Naive thymus-derived CD8-positive, alpha-beta T cell (primary cell): ENCODE measurements around the gene ITGB1BP2. TPM values are rescaled to one million over a fixed set of nuclear protein-coding genes. Genes with fewer than 3 reads are reported as not detected.
"Not testable (repeated sequence)": the region's sequence is repeated elsewhere in the genome, so short reads cannot be mapped to it uniquely, and the experiment has no call there.

Experiments
- ATAC-seq, 2 donors: fragments of 150-1000 bp; cut with Tn5 transposase in 1 of 2; sonication (Bioruptor Pico), chemical (Tn5 transposase) in 1 of 2; 1 replicate in 1 of 2; 2 replicates in 1 of 2; pipeline ENCODE4 v1.10.0; 2021; ENCODE audit warnings: mild to moderate bottlenecking in 2 of 2, moderate library complexity in 2 of 2
- POLR2A ChIA-PET: fragments of 350-600 bp; sonication (Branson Sonifier 250); formaldehyde crosslinking; loops from one replicate; lab custom pipeline; 2021; ENCODE audit warnings: antibody characterized with exemption; lab: Charles Lee
- DNase-seq, 10 donors: peaks; one replicate each; pipeline versions ENCODE4 v3.0.0 to v3.0.0-alpha.2; 2020 to 2022
- H3K27ac Mint-ChIP-seq, 10 donors: one replicate each; pipeline ENCODE4 v1.8.0; 2020 to 2022; ENCODE audit warnings: mild to moderate bottlenecking in 10 of 10, mixed read lengths in 10 of 10, moderate library complexity in 4 of 10, inconsistent platforms in 1 of 10
- H3K27me3 Mint-ChIP-seq, 5 donors: one replicate each; pipeline ENCODE4 v1.8.0; 2021 to 2022; ENCODE audit warnings: mixed read lengths in 5 of 5
- H3K36me3 Mint-ChIP-seq, 3 donors: one replicate each; pipeline ENCODE4 v1.8.0; 2020 to 2022; ENCODE audit warnings: mixed read lengths in 3 of 3, mild to moderate bottlenecking in 2 of 3, inconsistent platforms in 1 of 3
- H3K4me1 Mint-ChIP-seq, 4 donors: one replicate each; pipeline ENCODE4 v1.8.0; 2021 to 2022; ENCODE audit warnings: mixed read lengths in 4 of 4
- H3K4me3 Mint-ChIP-seq, 10 donors: one replicate each; pipeline ENCODE4 v1.8.0; 2020 to 2022; ENCODE audit warnings: mild to moderate bottlenecking in 10 of 10, mixed read lengths in 10 of 10, moderate library complexity in 6 of 10, inconsistent platforms in 1 of 10
- H3K9me3 Mint-ChIP-seq, 9 donors: one replicate each; pipeline ENCODE4 v1.8.0; 2020 to 2022; ENCODE audit warnings: mixed read lengths in 9 of 9, mild to moderate bottlenecking in 3 of 9, inconsistent platforms in 1 of 9, moderate library complexity in 1 of 9
- polyA plus RNA-seq, 3 donors: library from polyadenylated mRNA; unstranded; fragments of 300-500 nt; fragmentation: Illumina TruSeq; gene quantifications; one replicate each; pipeline ENCODE4 v1.2.3, GENCODE V29; 2021
- total RNA-seq, 8 experiments: library from RNA in 2 of 8; stranded (reverse) in 2 of 8; gene quantifications; one replicate each; pipeline ENCODE4 v1.2.3 and lab custom pipeline; 2021 to 2026

Gene ITGB1BP2
- total RNA-seq (1 to 10 TPM; 5.8 to 6.7 TPM), polyA plus RNA-seq (not detected), total RNA-seq (lab: John Stamatoyannopoulos, UW) (1.9 to 4.9 (median 3.4) reads per million in 6 experiments)

DNA sequence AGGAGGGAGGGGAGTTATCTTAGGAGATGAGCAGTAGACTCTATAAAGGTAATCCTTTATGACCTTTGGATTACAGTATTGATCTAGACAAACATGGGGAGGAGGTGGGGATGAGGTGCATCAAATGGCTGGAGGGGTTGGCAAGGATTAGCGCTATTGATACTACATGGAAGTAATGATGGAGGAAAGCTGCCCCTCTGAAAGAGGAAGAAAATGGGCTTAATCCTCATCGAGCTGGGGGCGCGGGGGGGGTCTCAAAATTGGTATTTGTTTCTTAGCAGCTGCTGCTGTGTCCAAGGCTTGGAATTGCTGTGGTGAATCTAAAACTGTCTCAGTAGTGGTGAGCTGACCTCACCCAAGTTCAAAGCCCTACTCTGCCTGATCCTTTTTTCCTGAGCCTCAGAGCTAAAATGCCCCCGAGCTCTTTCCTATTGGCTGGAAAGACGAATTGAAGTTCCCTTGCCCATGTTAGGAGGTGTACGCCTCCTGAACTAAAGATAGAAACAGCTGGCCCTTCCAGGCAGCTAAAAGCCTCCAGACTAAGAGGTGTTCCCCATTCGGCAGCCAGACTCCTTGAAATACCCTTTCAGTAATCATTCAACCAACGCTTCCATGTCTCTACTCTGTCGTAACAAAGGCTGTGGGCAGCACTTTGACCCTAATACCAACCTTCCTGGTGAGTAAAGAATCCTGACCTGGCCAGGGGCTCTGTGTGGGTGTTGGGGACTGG is at the start of gene ITGB1BP2:
Gene ITGB1BP2, plus strand, starts transcription at position 556 of the 730 bp plus-strand sequence. Its CDS starts 57 bp downstream, at position 613.
- DNase-seq (no peak), ATAC-seq (peak in 1 of 2 donors; percentile 26)
- POLR2A ChIA-PET = interaction anchor here (0.8 kb wide), 1 partner anchor 47 kb away, joined by 4 read pairs; the partner anchor contains the start of gene ZMYM3
- Mint-ChIP-seq H3K9me3 (no peaks in the 10 kb centered on the region), H3K27me3 (no peaks in the 10 kb centered on the region), H3K4me3 (no peak within 1 kb of the TSS), H3K4me1 (peaks cover 3 to 8% (median 6%) of the 10 kb centered on the region in 4 donors), H3K27ac (peak within 1 kb of the TSS in 5 of 10 donors; percentile 22 to 72 (median 49)), H3K36me3 (peaks cover 0 to 65% (median 10%) of the 10 kb centered on the region in 3 donors)

DNA sequence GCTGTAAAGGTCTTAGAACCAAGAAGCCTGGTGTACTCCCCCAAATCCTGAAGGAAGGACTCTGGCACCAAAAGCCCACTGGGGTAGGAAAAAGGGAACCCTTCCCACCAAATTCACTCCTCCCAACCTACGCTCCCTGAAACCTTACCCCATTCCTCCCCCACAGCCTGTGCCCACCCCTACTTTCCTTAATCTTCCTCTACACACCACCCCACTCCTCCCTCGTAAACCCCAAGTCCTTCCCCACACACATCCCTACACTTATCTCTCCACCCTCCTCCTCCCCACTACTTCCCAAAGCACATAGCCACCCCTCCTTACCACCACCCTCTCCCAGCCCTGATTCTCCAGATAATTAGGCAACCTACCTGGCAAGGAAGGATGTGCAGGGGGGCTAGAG is 49.3 kb upstream of the ITGB1BP2 start:
- Mint-ChIP-seq H3K9me3 (no peaks in the 10 kb centered on the region), H3K27me3 (no peaks in the 10 kb centered on the region), H3K4me1 (peaks cover 13 to 32% (median 23%) of the 10 kb centered on the region in 4 donors), H3K27ac (peak overlapping the region in 7 of 10 donors; percentile 0 to 75 (median 45)), H3K36me3 (peaks cover 0 to 26% (median 2%) of the 10 kb centered on the region in 3 donors), H3K4me3 (peak overlapping the region in 8 of 10 donors; percentile 16 to 98 (median 56))
- ATAC-seq (no peak), DNase-seq (no peak)
- POLR2A ChIA-PET = interaction anchor here (1.2 to 5.2 kb wide), 3 partner anchors 31 to 114 kb away, joined by 3 to 84 read pairs (median 5); partner anchors contain the start of genes NONO and TAF1

DNA sequence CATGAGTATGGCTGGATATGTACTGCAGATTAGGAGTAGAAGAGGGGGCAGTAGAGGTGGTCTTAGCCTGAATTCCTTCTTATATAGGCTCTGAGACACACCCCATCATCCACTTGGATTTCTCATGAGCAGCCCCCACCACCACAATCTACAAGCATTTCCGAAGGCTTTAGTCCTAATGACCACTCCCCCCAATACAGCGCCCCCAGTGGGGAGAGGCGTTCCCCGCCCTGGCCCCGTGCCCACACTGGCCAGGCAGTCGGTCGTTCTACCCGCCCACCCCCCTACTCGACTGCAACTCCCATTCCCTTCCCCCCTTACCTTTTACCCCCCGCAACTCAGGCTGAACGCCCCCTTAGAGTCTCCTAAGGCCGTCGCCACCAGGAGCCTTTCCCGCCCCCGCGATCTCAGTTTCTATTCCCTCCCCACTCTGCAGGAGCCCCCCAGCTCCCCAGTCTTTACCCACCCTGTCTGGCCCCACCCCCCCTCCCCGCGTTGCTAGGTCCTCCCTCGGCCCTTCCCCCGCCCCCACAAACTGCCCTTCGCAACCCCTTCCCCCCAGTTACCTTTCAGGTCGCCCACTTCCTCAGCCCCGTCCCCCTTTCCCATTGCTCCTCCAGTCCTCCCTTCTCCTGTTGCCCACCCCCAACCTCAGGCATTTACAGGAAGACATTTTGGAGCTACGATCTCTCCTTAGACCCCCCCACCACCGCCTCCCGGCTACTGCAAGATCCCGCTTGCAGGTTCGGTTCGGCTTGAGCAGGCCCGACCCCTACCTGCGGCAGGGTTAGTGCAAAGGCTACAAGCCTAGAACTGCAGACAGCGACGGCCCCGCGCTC is 48.1 kb upstream of the ITGB1BP2 start:
- Mint-ChIP-seq H3K27me3 (no peaks in the 10 kb centered on the region), H3K9me3 (no peaks in the 10 kb centered on the region), H3K4me3 (peak overlapping the region; percentile 84 to 98 (median 93)), H3K27ac (peak overlapping the region; percentile 89 to 98 (median 97)), H3K36me3 (peaks cover 0 to 18% (median 0%) of the 10 kb centered on the region in 3 donors), H3K4me1 (peaks cover 13 to 32% (median 23%) of the 10 kb centered on the region in 4 donors)
- DNase-seq (peak in 9 of 10 donors; percentile 2 to 66 (median 15)), ATAC-seq (no peak)
- POLR2A ChIA-PET = interaction anchor here (0.6 to 5.2 kb wide), 13 partner anchors 26 to 186 kb away, joined by 3 to 84 read pairs (median 5); partner anchors contain the start of genes ITGB1BP2, NONO, SNX12 and TAF1

DNA sequence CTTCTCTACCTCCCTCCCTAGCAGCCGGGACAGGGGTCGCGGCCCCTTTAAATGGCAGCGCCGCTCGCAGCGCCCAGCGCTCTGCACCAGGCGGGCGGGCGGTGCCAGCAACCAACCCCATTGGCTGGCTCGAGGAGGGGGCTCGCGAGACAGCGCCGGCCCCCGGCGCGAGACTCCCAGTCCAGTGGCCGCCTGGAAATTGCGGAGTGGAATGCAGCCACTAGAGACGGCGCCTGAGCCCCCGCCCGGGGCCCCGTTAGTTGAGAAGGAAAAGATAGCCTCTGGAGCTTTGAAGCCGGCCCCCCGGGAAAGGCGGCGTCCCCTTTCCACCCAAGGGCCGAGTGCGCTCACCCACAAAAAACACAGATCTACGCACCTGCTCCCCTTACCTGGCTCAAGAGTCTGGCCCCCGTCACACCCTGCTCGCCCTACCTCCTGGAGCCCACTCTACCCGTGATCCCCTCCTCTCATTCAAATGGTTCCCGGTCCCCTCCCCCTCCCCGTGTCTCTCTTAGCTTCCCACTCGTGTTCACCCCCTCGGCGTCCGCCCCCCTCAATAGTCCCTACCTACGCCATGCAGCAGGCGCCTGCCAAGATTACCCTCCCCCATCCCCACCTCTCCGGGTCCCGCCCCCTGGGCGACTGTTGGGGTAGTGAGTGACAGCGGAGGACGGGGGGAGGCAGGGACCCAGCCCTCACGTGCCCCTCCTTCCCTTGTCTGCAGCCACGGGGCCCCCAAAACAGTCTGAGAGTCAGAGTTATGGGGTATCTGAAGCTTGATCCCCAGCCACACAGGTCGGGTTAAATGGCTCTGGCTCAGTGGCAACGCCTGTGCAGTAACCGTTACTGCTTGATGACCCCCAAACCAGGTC is 47.2 kb upstream of the ITGB1BP2 start, which contains the start of gene ZMYM3:
Gene ZMYM3, minus strand, starts transcription at position 49 of the 872 bp plus-strand sequence. CDS start 885 bp downstream, outside the sequence.
- peak; percentile 82 to 84 for ATAC-seq
- H3K4me1 Mint-ChIP-seq = peaks cover 13 to 32% (median 23%) of the 10 kb centered on the region in 4 donors
- POLR2A ChIA-PET = interaction anchor here (0.6 to 5.2 kb wide), 17 partner anchors 27 to 280 kb away, joined by 3 to 84 read pairs (median 4); partner anchors contain the start of genes ITGB1BP2, NONO, OGT and SNX12

DNA sequence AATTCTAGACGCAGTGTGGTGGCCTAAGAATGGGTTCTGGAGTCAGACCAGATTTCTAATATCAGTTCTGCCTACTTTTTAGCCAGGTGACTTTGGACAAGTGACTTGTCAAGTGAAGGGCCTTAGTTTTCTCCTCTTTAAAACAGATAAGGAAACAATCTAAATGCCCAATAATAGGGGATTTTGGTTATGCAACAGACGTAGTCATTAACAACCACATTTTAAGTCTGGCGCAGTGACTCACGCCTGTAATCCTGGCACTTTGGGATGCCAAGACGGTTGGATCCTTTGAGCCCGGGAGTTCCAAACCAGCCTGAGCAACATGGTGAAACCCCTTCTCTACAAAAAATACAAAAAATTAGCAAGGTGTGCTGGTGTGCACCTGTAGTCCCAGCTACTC is 45.5 kb upstream of the ITGB1BP2 start:
- peaks cover 0 to under 1% (median 0%) of the 10 kb centered on the region in 3 donors for H3K36me3 Mint-ChIP-seq
- peak overlapping the region in 5 of 10 donors; percentile 12 to 97 (median 90) for H3K4me3 Mint-ChIP-seq
- no peaks in the 10 kb centered on the region for H3K27me3 Mint-ChIP-seq
- no peaks in the 10 kb centered on the region for H3K9me3 Mint-ChIP-seq
- POLR2A ChIA-PET = interaction anchor here (2.8 to 5.2 kb wide), 3 partner anchors 27 to 111 kb away, joined by 15 to 84 read pairs (median 66); partner anchors contain the start of genes NONO and TAF1
- ATAC-seq = no peak
- H3K4me1 Mint-ChIP-seq = peaks cover 13 to 27% (median 20%) of the 10 kb centered on the region in 4 donors
- peak overlapping the region; percentile 8 to 98 (median 96) for H3K27ac Mint-ChIP-seq
- DNase-seq = no peak

More for the DNA sequence above, 47.2 kb upstream of the ITGB1BP2 start, which contains the start of gene ZMYM3:
- H3K27ac Mint-ChIP-seq = peak within 1 kb of the TSS; percentile 89 to 98 (median 97)
- peak; percentile 68 to 93 (median 84) for DNase-seq
- H3K4me3 Mint-ChIP-seq = peak within 1 kb of the TSS; percentile 84 to 98 (median 93)
- no peaks in the 10 kb centered on the region for H3K9me3 Mint-ChIP-seq
- no peaks in the 10 kb centered on the region for H3K27me3 Mint-ChIP-seq
- H3K36me3 Mint-ChIP-seq = peaks cover 0 to 11% (median 0%) of the 10 kb centered on the region in 3 donors

DNA sequence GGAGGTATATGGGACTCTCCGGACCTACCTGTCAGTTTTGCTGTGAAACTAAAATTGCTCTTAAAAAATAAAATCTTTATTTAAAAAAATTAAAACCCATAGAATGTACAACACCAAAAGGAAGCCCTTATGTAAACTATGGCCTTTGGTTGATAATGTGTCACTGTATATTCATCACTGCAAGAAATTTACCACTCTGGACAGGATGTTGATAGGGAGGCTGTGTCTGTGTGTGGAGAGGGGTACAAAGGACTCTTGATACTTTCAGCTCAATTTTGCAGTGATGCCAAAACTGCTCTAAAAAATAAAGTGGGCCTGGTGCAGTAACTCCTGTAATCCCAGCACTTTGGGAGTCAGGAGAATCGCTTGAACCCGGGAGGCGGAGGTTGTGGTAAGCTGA is 44.7 kb upstream of the ITGB1BP2 start:
- Mint-ChIP-seq H3K27ac (peak overlapping the region in 2 of 10 donors; percentile 40 to 71), H3K4me3 (no peak overlapping the region), H3K4me1 (peaks cover 13 to 20% (median 16%) of the 10 kb centered on the region in 4 donors), H3K27me3 (no peaks in the 10 kb centered on the region), H3K9me3 (no peaks in the 10 kb centered on the region), H3K36me3 (no peaks in the 10 kb centered on the region)
- no peak for ATAC-seq
- DNase-seq = no peak
- POLR2A ChIA-PET = interaction anchor here (1.4 kb wide), 1 partner anchor 27 kb away, joined by 4 read pairs; the partner anchor contains the start of gene NONO

DNA sequence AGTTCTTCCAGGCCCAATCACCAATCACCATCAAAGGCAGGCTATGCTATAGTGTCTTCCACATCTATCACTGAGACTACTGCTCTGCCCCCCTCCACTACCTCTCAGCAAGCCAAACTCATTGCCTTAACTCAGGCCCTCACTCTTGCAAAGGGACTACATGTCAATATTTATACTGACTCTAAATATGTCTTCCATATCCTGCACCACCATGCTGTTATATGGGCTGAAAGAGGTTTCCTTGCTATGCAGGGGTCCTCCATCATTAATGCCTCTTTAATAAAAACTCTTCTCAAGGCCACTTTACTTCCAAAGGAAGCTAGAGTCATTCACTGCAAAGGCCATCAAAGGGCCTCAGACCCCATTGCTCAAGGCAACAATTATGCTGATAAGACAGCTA is 32.9 kb upstream of the ITGB1BP2 start:
- POLR2A ChIA-PET, DNase-seq, H3K9me3 Mint-ChIP-seq, H3K27ac Mint-ChIP-seq, H3K36me3 Mint-ChIP-seq, H3K27me3 Mint-ChIP-seq, ATAC-seq, H3K4me3 Mint-ChIP-seq, H3K4me1 Mint-ChIP-seq: not testable (repeated sequence)

DNA sequence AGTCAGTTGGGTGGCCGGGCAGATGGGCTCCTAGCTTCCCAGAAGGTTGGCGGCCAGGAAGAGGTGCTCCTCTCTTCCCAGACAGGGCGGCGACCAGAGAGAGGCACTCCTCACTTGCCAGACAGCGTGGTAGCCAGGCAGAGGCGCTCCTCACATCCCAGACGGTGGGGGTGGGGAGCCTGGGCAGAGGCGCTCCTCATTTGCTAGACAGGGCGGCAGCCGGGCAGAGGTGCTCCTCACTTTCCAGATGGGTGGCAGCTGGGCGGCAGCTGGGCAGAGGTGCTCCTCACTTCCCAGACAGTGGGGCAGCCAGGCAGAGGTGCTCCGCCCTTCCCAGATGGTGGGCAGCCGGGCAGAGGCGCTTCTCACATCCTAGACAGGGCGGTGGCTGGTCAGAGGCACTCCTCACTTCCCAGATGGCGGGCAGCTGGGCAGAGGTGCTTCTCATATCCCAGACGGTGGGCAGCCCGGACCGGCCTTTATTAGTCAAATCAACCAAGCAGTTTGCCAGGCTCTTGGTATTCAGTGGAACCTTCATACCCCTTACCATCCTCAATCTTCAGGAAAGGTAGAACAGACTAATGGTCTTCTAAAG is 31.7 kb upstream of the ITGB1BP2 start:
- DNase-seq = no peak
- Mint-ChIP-seq H3K4me1 (no peaks in the 10 kb centered on the region), H3K27me3 (no peaks in the 10 kb centered on the region), H3K4me3 (no peak overlapping the region), H3K9me3 (no peaks in the 10 kb centered on the region), H3K36me3 (peaks cover 0 to 7% (median 0%) of the 10 kb centered on the region in 3 donors), H3K27ac (no peak overlapping the region)
- no peak for ATAC-seq
- POLR2A ChIA-PET = interaction anchor here (0.7 kb wide), 1 partner anchor 94 kb away, joined by 3 read pairs; no protein-coding TSS in a partner anchor

DNA sequence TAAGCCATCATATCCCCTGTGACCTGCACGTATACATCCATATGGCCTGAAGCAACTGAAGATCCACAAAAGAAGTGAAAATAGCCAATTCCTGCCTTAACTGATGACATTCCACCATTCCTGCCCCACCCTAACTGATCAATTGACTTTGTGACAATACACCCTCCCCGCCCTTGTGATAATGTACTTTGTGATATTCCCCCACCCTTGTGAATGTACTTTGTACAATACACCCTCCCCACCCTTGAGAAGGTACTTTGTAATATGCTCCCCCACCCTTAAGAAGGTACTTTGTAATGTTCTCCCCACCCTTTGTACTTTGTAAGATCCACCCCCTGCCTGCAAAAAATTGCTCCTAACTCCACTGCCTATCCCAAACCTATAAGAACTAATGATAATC is 29.2 kb upstream of the ITGB1BP2 start:
- H3K27me3 Mint-ChIP-seq, H3K27ac Mint-ChIP-seq, H3K4me1 Mint-ChIP-seq, DNase-seq, H3K36me3 Mint-ChIP-seq, H3K9me3 Mint-ChIP-seq, H3K4me3 Mint-ChIP-seq, ATAC-seq, POLR2A ChIA-PET: not testable (repeated sequence)

DNA sequence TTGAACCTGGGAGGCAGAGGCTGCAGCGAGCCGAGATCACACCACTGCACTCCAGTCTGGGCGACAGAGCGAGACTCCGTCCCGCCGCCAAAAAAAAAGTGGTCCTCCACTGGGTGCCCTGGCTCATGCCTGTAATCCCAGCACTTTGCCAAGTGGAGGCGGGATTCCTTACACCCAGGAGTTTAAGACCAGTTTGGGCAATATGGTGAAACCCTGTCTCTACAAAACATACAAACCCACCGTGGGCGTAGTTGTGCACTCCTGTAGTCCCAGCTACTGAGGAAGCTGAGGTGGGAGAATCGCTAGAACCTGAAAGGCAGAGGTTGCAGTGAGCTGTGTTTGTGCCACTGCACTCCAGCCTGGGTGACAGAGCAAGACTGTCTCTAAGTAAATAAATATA is 20.2 kb upstream of the ITGB1BP2 start:
- H3K27me3 Mint-ChIP-seq, H3K9me3 Mint-ChIP-seq, H3K4me3 Mint-ChIP-seq, H3K36me3 Mint-ChIP-seq, ATAC-seq, DNase-seq: not testable (repeated sequence)
- peaks cover 1 to 21% (median 5%) of the 10 kb centered on the region in 4 donors for H3K4me1 Mint-ChIP-seq
- POLR2A ChIA-PET = interaction anchor here (0.6 to 4.5 kb wide), 3 partner anchors 27 to 85 kb away, joined by 4 to 66 read pairs (median 51); partner anchors contain the start of genes TAF1 and ZMYM3
- H3K27ac Mint-ChIP-seq = peak overlapping the region in 1 of 10 donors; percentile 52
